ENCODE measurements around the gene EYS. TPM values are rescaled to one million over a fixed set of nuclear protein-coding genes. Genes with fewer than 3 reads are reported as not detected.

Gene EYS
- total RNA-seq, 1 experiment from 2014 or later = not detected

DNA sequence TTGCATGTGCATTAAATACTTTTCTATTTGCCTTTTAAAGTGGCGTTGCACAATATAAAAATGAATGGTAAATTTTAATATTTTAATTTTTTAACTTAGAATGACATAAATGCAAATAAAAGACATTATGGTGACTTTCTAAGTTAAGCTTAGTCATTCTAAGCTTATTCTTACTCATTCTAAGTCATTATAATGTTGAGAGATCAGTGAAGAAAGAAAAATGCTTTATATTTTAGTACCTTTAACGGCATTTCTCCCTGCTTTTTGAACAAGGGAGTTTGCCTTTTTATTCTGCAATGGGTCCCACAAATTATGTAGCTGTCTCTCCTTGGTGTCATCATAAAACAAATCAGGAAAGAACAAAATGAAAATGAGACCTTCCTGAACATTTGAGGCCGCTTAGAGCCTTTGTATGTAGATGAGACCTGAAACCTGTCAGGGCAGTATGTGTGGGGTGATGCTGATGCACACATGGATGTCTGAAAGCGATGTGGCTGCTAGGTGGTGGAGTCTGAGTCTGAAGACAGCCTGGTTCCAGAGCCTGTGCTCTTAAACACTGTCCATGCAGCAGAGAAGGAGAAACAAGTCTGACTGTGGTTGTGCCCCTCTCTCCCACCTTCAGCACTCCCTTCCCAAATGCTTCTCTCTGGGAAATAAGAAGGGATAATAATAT is 1913.4 kb downstream of the EYS start:
- no peaks in the 10 kb centered on the region for H3K27me3 ChIP-seq (ENCODE audit: insufficient read depth, low read length)

More for the DNA sequence above, 1913.4 kb downstream of the EYS start:
- TF ChIP-seq, protein P1, sequence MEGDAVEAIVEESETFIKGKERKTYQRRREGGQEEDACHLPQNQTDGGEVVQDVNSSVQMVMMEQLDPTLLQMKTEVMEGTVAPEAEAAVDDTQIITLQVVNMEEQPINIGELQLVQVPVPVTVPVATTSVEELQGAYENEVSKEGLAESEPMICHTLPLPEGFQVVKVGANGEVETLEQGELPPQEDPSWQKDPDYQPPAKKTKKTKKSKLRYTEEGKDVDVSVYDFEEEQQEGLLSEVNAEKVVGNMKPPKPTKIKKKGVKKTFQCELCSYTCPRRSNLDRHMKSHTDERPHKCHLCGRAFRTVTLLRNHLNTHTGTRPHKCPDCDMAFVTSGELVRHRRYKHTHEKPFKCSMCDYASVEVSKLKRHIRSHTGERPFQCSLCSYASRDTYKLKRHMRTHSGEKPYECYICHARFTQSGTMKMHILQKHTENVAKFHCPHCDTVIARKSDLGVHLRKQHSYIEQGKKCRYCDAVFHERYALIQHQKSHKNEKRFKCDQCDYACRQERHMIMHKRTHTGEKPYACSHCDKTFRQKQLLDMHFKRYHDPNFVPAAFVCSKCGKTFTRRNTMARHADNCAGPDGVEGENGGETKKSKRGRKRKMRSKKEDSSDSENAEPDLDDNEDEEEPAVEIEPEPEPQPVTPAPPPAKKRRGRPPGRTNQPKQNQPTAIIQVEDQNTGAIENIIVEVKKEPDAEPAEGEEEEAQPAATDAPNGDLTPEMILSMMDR (conservative IDR thresholded peaks at IDR 0.05) = no peak
- no peaks in the 10 kb centered on the region for H3K79me2 ChIP-seq (ENCODE audit: insufficient read depth, low read length)
- H3K23ac ChIP-seq (ENCODE audit: insufficient read length, low read depth, low read length) = no peak overlapping the region
- Mint-ChIP-seq H3K4me1 (no peaks in the 10 kb centered on the region), H3K27ac (no peak overlapping the region; a peak in 1 of 7 replicates), H3K4me3 (no peak overlapping the region), H3K9me3 (no peaks in the 10 kb centered on the region), H3K36me3 (ENCODE audit: insufficient read depth in 1 of 3, low read depth in 3 of 3) (no peaks in the 10 kb centered on the region), H3K27me3 (ENCODE audit: low read depth) (no peaks in the 10 kb centered on the region; the same call in 1 of the 2 replicates)
- no peak overlapping the region for H3K27ac ChIP-seq (ENCODE audit: insufficient read length, low read depth, low read length)
- no peaks in the 10 kb centered on the region for H3K9me3 ChIP-seq (ENCODE audit: control insufficient read depth, low read depth, low read length)
- H2BK15ac ChIP-seq (ENCODE audit: low read depth, low read length) = no peak overlapping the region
- no peak overlapping the region for H3K18ac ChIP-seq (ENCODE audit: insufficient read length, low read depth, low read length)
- H2BK12ac ChIP-seq (ENCODE audit: insufficient read length, low read depth, low read length) = no peak overlapping the region
- no peak overlapping the region for H3K14ac ChIP-seq (ENCODE audit: insufficient read depth, low read length)
- H4K20me1 ChIP-seq (ENCODE audit: control insufficient read depth, insufficient read depth, insufficient read length) = no peaks in the 10 kb centered on the region
- H3K4ac ChIP-seq (ENCODE audit: low read depth, low read length) = no peak overlapping the region
- no peaks in the 10 kb centered on the region for H3K79me1 ChIP-seq (ENCODE audit: insufficient read depth, low read depth, low read length, poor library complexity, severe bottlenecking)
- no peak overlapping the region for H3K4me2 ChIP-seq (ENCODE audit: insufficient read depth, insufficient read length, low read length)
- H2BK5ac ChIP-seq (ENCODE audit: insufficient read length, low read length) = no peak overlapping the region
- H3K9ac ChIP-seq (ENCODE audit: extremely low read depth, insufficient read length, low read length) = no peak overlapping the region
- H3K56ac ChIP-seq (ENCODE audit: insufficient read length, low read depth, low read length) = no peak overlapping the region
- WGBS (ENCODE audit: extremely low coverage, insufficient read length, low lambda C conversion rate) = no CpG with 5 or more reads among the region's 4 CpGs
- H3K4me1 ChIP-seq (ENCODE audit: insufficient read depth, low read length) = no peaks in the 10 kb centered on the region; the same call in 1 of the 2 replicates
- H3T11ph ChIP-seq (ENCODE audit: low read length) = no peak overlapping the region
- no peak overlapping the region for H2AK5ac ChIP-seq (ENCODE audit: insufficient read length, low read length)
- no peak overlapping the region for H4K8ac ChIP-seq (replicated peaks; ENCODE audit: insufficient read length, low read depth, low read length)
- no peak overlapping the region for H2BK20ac ChIP-seq (ENCODE audit: low read depth, low read length, poor library complexity, severe bottlenecking)
- no peak overlapping the region for H4K91ac ChIP-seq (ENCODE audit: insufficient read length, low read depth, low read length)
- no peak overlapping the region for H4K5ac ChIP-seq (ENCODE audit: insufficient read length, low read depth, low read length)
- no peak overlapping the region for H2BK120ac ChIP-seq (ENCODE audit: low read depth, low read length, poor library complexity, severe bottlenecking)
- H2AFZ ChIP-seq (ENCODE audit: low read length) = no peak overlapping the region
- no peak for DNase-seq
- no peaks in the 10 kb centered on the region for H3K23me2 ChIP-seq (ENCODE audit: insufficient read length, low read depth, low read length, poor library complexity, severe bottlenecking)
